DOHH2 (cell line): ENCODE measurements around the gene HECTD1.

ENCODE experiments used
- H3F3A ChIP-seq: fragments of 200-600 bp; sonication (generic), shearing (Covaris generic); 2 replicates; pipeline ENCODE4 v1.6.0; 2016; ENCODE audit warnings: antibody characterized with exemption, mild to moderate bottlenecking; ENCODE audit not compliant: control insufficient read depth, insufficient read depth
- H3K27ac ChIP-seq: fragments of 200-600 bp; sonication (generic); 2 replicates; pipeline ENCODE4 v1.5.1; 2014; ENCODE audit warnings: low read depth, mild to moderate bottlenecking, low read length, moderate library complexity
- H3K27me3 ChIP-seq: fragments of 200-600 bp; sonication (generic); 2 replicates; pipeline ENCODE4 v1.6.1; 2014; ENCODE audit warnings: mild to moderate bottlenecking, low read length, mixed read lengths; ENCODE audit not compliant: control insufficient read depth
- H3K36me3 ChIP-seq: fragments of 200-600 bp; sonication (generic); 2 replicates; pipeline ENCODE4 v1.6.1; 2014; ENCODE audit warnings: mild to moderate bottlenecking, low read length, moderate library complexity, mixed read lengths; ENCODE audit not compliant: control insufficient read depth
- H3K4me1 ChIP-seq: fragments of 200-600 bp; sonication (generic); 2 replicates; pipeline ENCODE4 v1.6.1; 2014; ENCODE audit warnings: mild to moderate bottlenecking, low read length, mixed read lengths; ENCODE audit not compliant: control insufficient read depth
- H3K4me2 ChIP-seq: fragments of 200-600 bp; sonication (generic); 2 replicates; pipeline ENCODE4 v1.6.0; 2014; ENCODE audit warnings: mild to moderate bottlenecking, low read length, moderate library complexity
- H3K4me3 ChIP-seq: fragments of 200-600 bp; sonication (generic); 2 replicates; pipeline ENCODE4 v1.5.1; 2014; ENCODE audit warnings: mild to moderate bottlenecking, low read length, mixed read lengths
- H3K79me2 ChIP-seq: fragments of 200-600 bp; sonication (generic); 2 replicates; pipeline ENCODE4 v1.6.1; 2014; ENCODE audit warnings: mild to moderate bottlenecking, low read length, mixed read lengths; ENCODE audit not compliant: control insufficient read depth
- H3K9me2 ChIP-seq: fragments of 200-600 bp; sonication (generic); replicated peaks from 2 replicates; pipeline ENCODE4 v1.6.1; 2014; ENCODE audit warnings: mild to moderate bottlenecking, low read length, mixed read lengths; ENCODE audit not compliant: control insufficient read depth
- H3K9me3 ChIP-seq: fragments of 200-600 bp; sonication (generic); 2 replicates; pipeline ENCODE4 v1.6.1; 2014; ENCODE audit warnings: antibody characterized with exemption, low read length, mixed read lengths; ENCODE audit not compliant: control insufficient read depth, insufficient read depth
- H4K20me1 ChIP-seq: fragments of 200-600 bp; sonication (generic); 2 replicates; pipeline ENCODE4 v1.6.0; 2014; ENCODE audit warnings: low read depth, mild to moderate bottlenecking, antibody characterized with exemption, low read length, moderate library complexity; ENCODE audit not compliant: control insufficient read depth, insufficient read depth
- CTCF ChIP-seq: fragments of 200-600 bp; sonication (generic); IDR thresholded peaks from one replicate; pipeline ENCODE4 v1.5.1; 2014; ENCODE audit warnings: antibody characterized with exemption, mild to moderate bottlenecking, low read depth, low read length; ENCODE audit not compliant: poor library complexity, severe bottlenecking
- EZH2phosphoT487 ChIP-seq: fragments of 200-600 bp; sonication (generic); IDR thresholded peaks from 2 replicates; pipeline ENCODE4 v1.6.1; 2017; ENCODE audit warnings: borderline replicate concordance, mild to moderate bottlenecking, antibody characterized with exemption, low read length, moderate library complexity, mixed read lengths

HECTD1 gene

DNA sequence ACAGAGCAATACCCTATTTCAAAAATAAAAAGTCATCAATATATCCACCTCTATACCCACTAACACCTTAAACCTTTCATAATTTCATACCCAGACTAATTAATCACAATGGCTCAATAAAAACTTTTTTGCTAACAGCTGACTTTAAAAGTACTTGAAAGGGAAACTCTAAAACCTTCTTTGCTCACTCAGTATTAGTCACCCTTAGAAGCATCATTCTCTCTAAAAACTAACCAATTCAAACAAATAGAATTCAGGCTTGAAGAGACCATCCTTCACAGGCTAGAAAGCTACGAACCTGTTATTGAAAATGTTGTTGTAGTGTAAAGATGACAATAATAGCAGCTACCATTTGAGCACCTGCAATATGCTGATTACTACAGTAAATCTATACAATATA is 37.2 kb downstream of the HECTD1 start:
- TF ChIP-seq CTCF (no peak), EZH2phosphoT487 (no peak)
- H3K4me3 ChIP-seq: no peak overlapping the region
- H3K9me2 ChIP-seq: no peaks in the 10 kb centered on the region
- peaks cover 89% of the 10 kb centered on the region for H3K36me3 ChIP-seq
- no peaks in the 10 kb centered on the region for H3K4me1 ChIP-seq
- 0 out of 2 replicates have a peak, but pooled peaks cover 11% of the 10 kb centered on the region for H3F3A ChIP-seq
- no peak overlapping the region for H3K4me2 ChIP-seq
- no peaks in the 10 kb centered on the region for H3K79me2 ChIP-seq
- no peaks in the 10 kb centered on the region for H3K9me3 ChIP-seq
- H3K27me3 ChIP-seq: no peaks in the 10 kb centered on the region
- no peaks in the 10 kb centered on the region for H4K20me1 ChIP-seq
- no peak overlapping the region for H3K27ac ChIP-seq

GRCh38 chr14:31169877-31170276 is 37.7 kb downstream of the HECTD1 start:
- Histone ChIP-seq H3K9me2 (no peaks in the 10 kb centered on the region), H3F3A (0 out of 2 replicates have a peak, but pooled peaks cover 11% of the 10 kb centered on the region), H3K4me3 (no peak overlapping the region), H4K20me1 (no peaks in the 10 kb centered on the region), H3K4me1 (no peaks in the 10 kb centered on the region), H3K36me3 (peaks cover 89% of the 10 kb centered on the region), H3K27me3 (no peaks in the 10 kb centered on the region), H3K79me2 (no peaks in the 10 kb centered on the region), H3K4me2 (no peak overlapping the region), H3K9me3 (no peaks in the 10 kb centered on the region), H3K27ac (no peak overlapping the region)
- TF ChIP-seq CTCF (no peak), EZH2phosphoT487 (no peak)

DNA sequence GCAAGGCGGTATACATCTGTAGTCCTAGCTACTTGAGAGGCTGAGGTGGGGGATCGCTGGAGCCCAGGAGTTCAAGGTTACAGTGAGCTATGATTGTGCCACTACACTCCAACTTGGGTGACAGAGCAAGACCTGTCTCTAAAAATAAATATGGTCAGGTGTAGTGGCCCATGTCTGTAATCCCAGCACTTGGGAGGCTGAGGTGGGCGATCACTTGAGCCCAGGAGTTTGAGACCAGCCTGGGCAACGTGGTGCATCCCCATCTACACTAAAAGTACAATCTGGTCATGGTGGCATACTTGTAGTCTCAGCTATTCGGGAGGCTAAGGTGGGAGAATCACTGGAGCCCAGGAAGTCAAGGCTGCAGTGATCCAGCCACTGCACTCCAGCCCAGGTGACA is 40.6 kb downstream of the HECTD1 start:
- Histone ChIP-seq H3K27me3 (no peaks in the 10 kb centered on the region), H4K20me1 (no peaks in the 10 kb centered on the region), H3K4me2 (no peak overlapping the region), H3K9me2 (no peaks in the 10 kb centered on the region), H3K79me2 (no peaks in the 10 kb centered on the region), H3K9me3 (no peaks in the 10 kb centered on the region), H3K4me3 (no peak overlapping the region), H3F3A (0 out of 2 replicates have a peak, but pooled peaks cover 5% of the 10 kb centered on the region), H3K27ac (no peak overlapping the region), H3K36me3 (peaks cover 89% of the 10 kb centered on the region), H3K4me1 (no peaks in the 10 kb centered on the region)
- TF ChIP-seq CTCF: no peak
- no peak for TF ChIP-seq EZH2phosphoT487

- H3K27ac ChIP-seq: no peak overlapping the region
These were observed 41.4 kb downstream of the HECTD1 start for GRCh38 chr14:31166271-31166561.

More at GRCh38 chr14:31166271-31166561, 41.4 kb downstream of the HECTD1 start:
- no peaks in the 10 kb centered on the region for H3K27me3 ChIP-seq
- H3K9me2 ChIP-seq: no peaks in the 10 kb centered on the region
- H3K4me1 ChIP-seq: no peaks in the 10 kb centered on the region
- no peak overlapping the region for H3K4me3 ChIP-seq
- H3K36me3 ChIP-seq: peaks cover 85% of the 10 kb centered on the region
- TF ChIP-seq CTCF (no peak), EZH2phosphoT487 (no peak)
- no peaks in the 10 kb centered on the region for H4K20me1 ChIP-seq
- H3K9me3 ChIP-seq: no peaks in the 10 kb centered on the region
- no peaks in the 10 kb centered on the region for H3K79me2 ChIP-seq
- H3F3A ChIP-seq: no peaks in the 10 kb centered on the region
- no peak overlapping the region for H3K4me2 ChIP-seq
